Gastroesophageal sphincter (tissue), 4 donors: ENCODE data around the gene TBP. TPM values are rescaled to one million over a fixed set of nuclear protein-coding genes. Genes with fewer than 3 reads are reported as not detected.
A peak's percentile ranks its signal among the peaks of the same experiment; 100 is the strongest.

Experiments used
- ATAC-seq: fragments of 150-250 bp; one replicate; pipeline ENCODE4 v1.9.1; 2016; ENCODE audit warnings: mild to moderate bottlenecking, moderate library complexity
- H3K27ac ChIP-seq, 4 donors: fragments of 200-600 bp; sonication (generic) in 3 of 4; 1 replicate in 3 of 4; 2 replicates in 1 of 4; pipeline ENCODE4 v1.5.1; 2016 to 2019
- H3K27me3 ChIP-seq: fragments of 200-600 bp; sonication (generic); one replicate; pipeline ENCODE4 v1.5.1; 2019
- H3K36me3 ChIP-seq, 2 donors: fragments of 200-600 bp; sonication (generic); one replicate each; pipeline ENCODE4 v1.5.1; 2019; ENCODE audit warnings: control low read depth in 1 of 2
- H3K4me1 ChIP-seq, 3 donors: fragments of 200-600 bp; sonication (generic); 1 replicate in 2 of 3; 2 replicates in 1 of 3; pipeline ENCODE4 v1.5.1; 2016 to 2019; ENCODE audit warnings: control low read depth in 2 of 3
- H3K4me3 ChIP-seq, 2 donors: fragments of 200-600 bp; sonication (generic); one replicate each; pipeline ENCODE4 v1.5.1; 2019; ENCODE audit warnings: mild to moderate bottlenecking in 1 of 2, moderate library complexity in 1 of 2
- H3K9me3 ChIP-seq, 3 donors: fragments of 200-600 bp; sonication (generic); one replicate each; pipeline ENCODE4 v1.5.1; 2017 to 2019; ENCODE audit warnings: control low read depth in 2 of 3
- CTCF ChIP-seq, 4 experiments: fragments of 200-600 bp in 2 of 4; fragments of 450-650 bp in 2 of 4; sonication (generic) in 1 of 4; IDR thresholded peaks; one replicate each; pipeline ENCODE4 v1.5.1; 2017 to 2019; ENCODE audit warnings: antibody characterized with exemption in 4 of 4, mild to moderate bottlenecking in 2 of 4, moderate library complexity in 2 of 4
- EP300 ChIP-seq: sonication (generic); formaldehyde crosslinking; IDR thresholded peaks from one replicate; pipeline ENCODE4 v1.6.1; 2017; ENCODE audit warnings: antibody characterized with exemption, mild to moderate bottlenecking
- POLR2A ChIP-seq, 2 donors: fragments of 450-650 bp; IDR thresholded peaks; one replicate each; pipeline ENCODE4 v1.6.1; 2017; ENCODE audit warnings: antibody characterized with exemption in 2 of 2, mild to moderate bottlenecking in 2 of 2, moderate library complexity in 1 of 2
- POLR2AphosphoS5 ChIP-seq: sonication (generic); formaldehyde crosslinking; IDR thresholded peaks from one replicate; pipeline ENCODE4 v1.6.1; 2017; ENCODE audit warnings: antibody characterized with exemption
- WGBS, 2 donors: methylation state at CpG; one replicate each; pipeline ENCODE4 v1.1.5; 2018; ENCODE audit warnings: low coverage in 1 of 2; 5-methylcytosine and 5-hydroxymethylcytosine counted together
- total RNA-seq, 4 donors: library from RNA; depleted of rRNA; stranded (reverse); fragments of >200 nt; gene quantifications; one replicate each; pipeline ENCODE4 v1.1.0, GENCODE V29; 2016

The TBP gene
- total RNA-seq, 4 donors from 2014 or later: 12.1 to 21.8 (median 14.8) TPM

- H3K27me3 ChIP-seq: no peaks in the 10 kb centered on the region
- H3K9me3 ChIP-seq: no peaks in the 10 kb centered on the region
- no peak for ATAC-seq
- H3K4me3 ChIP-seq: no peak overlapping the region
- peaks cover 14 to 98% of the 10 kb centered on the region in 2 donors for H3K36me3 ChIP-seq
- 79 to 83% methylated on average over 3 to 4 of the region's 4 CpGs for WGBS, 2 donors
- peaks cover 0 to 12% (median 0%) of the 10 kb centered on the region in 3 donors for H3K4me1 ChIP-seq
- H3K27ac ChIP-seq: no peak overlapping the region
- TF ChIP-seq POLR2A (IDR thresholded peaks at IDR 0.05) (no peak), CTCF (IDR thresholded peaks at IDR 0.05) (no peak), EP300 (no peak), POLR2AphosphoS5 (no peak)
These were observed 16.8 kb upstream of the TBP start for GRCh38 chr6:170537329-170537728.

DNA sequence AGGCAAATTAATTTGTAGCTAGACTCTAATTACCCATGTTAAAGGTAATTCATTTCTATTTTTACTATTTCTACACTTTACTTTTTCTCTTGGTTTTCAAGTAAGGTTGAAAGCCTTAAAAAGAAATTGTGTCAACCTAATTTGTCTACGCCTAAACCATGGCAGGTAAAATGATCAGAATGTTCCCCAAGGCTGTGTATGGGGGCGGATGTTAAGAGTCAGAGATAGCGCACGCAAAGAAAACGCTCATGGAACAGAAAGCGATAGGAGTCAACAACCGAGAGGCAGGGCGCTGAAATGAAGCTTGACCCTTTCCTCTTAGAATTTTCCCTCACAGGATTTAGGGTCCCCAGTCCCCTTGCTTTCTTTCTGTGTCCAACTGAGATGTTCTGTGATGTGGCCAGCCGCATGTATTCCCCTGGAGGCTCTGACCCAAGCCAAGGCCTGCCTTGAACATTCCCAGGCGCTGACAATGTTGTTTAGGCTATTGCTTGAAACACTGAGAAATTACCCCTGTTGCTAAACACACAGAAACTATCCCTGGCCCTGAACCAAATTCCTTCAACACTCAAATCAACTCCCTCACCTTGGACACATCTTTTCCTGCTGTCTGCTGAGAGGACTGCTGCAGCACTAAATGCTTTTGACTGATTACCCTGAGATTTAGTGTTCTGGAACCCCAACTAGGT is 12.0 kb upstream of the TBP start:
- Histone ChIP-seq H3K4me1 (peaks cover 0 to 11% (median 0%) of the 10 kb centered on the region in 3 donors), H3K4me3 (no peak overlapping the region), H3K9me3 (no peaks in the 10 kb centered on the region), H3K27ac (no peak overlapping the region), H3K36me3 (peaks cover 20 to 100% of the 10 kb centered on the region in 2 donors), H3K27me3 (no peaks in the 10 kb centered on the region)
- no peak for ATAC-seq
- 84 to 96% methylated on average over 8 to 10 of the region's 10 CpGs for WGBS, 2 donors
- no peak for TF ChIP-seq EP300
- no peak for TF ChIP-seq CTCF (IDR thresholded peaks at IDR 0.05)
- no peak for TF ChIP-seq POLR2A (IDR thresholded peaks at IDR 0.05)
- no peak for TF ChIP-seq POLR2AphosphoS5

- H3K27ac ChIP-seq: no peak overlapping the region
- peaks cover 26 to 100% of the 10 kb centered on the region in 2 donors for H3K36me3 ChIP-seq
- H3K9me3 ChIP-seq: no peaks in the 10 kb centered on the region
- TF ChIP-seq CTCF (IDR thresholded peaks at IDR 0.05) (no peak), POLR2AphosphoS5 (no peak), EP300 (no peak), POLR2A (IDR thresholded peaks at IDR 0.05) (no peak)
- no peaks in the 10 kb centered on the region for H3K27me3 ChIP-seq
- H3K4me3 ChIP-seq: no peak overlapping the region
- H3K4me1 ChIP-seq: peaks cover 6 to 27% (median 7%) of the 10 kb centered on the region in 3 donors
- 13 to 27% methylated on average over 2 of the region's 2 CpGs for WGBS, 2 donors
- no peak for ATAC-seq
These were observed 8.8 kb upstream of the TBP start for GRCh38 chr6:170545405-170545804.

GRCh38 chr6:170552765-170553533 is 1.2 kb upstream of the TBP start, which contains the start of gene PSMB1:
PSMB1 (minus strand) TSS chr6:170553307; CDS start chr6:170553242, 65 bp downstream.
- Histone ChIP-seq H3K4me1 (peaks cover 19 to 67% (median 31%) of the 10 kb centered on the region in 3 donors), H3K27ac (peak within 1 kb of the TSS; percentile 91 to 95 (median 94)), H3K4me3 (peak within 1 kb of the TSS; percentile 50 to 81), H3K27me3 (no peaks in the 10 kb centered on the region), H3K36me3 (peaks cover 2 to 38% of the 10 kb centered on the region in 2 donors), H3K9me3 (no peaks in the 10 kb centered on the region)
- peak; percentile 82 for ATAC-seq
- WGBS, 2 donors: 0 to 1% methylated on average over 27 to 32 of the region's 41 CpGs
- TF ChIP-seq POLR2AphosphoS5 (peak; percentile 98), CTCF (IDR thresholded peaks at IDR 0.05) (peak in 1 of 4 experiments; percentile 10), POLR2A (IDR thresholded peaks at IDR 0.05) (peak; percentile 85 to 88), EP300 (no peak)
